GM18861 (cell line): ENCODE measurements around the gene PPM1L.
"Not testable (repeated sequence)": the region's sequence is repeated elsewhere in the genome, so short reads cannot be mapped to it uniquely, and the experiment has no call there.

Experiments used
- ATAC-seq: cut with Tn5 transposase; IDR thresholded peaks from one replicate; pipeline ENCODE4 v1.9.1; 2021; ENCODE audit not compliant: unreplicated experiment

The PPM1L gene

DNA sequence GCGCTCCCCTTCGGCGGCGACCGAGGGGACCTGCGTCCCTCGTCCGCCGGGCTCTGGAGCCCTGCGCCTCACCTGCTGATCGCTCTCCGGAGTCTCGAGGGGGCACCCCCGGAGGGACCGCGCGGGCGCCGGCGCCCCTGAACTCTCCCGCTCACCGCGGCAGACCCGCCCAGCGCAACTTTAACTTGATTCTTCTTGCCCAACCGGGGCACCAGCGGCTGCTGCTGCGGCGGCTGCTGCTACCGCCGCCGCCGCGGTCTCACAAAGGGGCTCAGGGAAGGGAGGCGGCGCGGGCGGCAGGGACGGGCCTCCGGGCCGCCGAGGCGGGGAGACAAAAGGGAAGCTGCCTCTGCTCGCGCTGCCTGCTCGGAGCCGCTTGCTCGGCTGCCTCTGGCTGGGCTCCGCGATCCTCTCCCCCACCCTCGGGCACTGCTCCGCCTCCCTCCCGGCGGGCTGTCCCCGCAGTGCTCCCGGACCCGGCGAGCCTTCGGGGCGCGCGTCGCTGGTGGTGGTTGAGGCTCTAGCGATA, at the start of gene PPM1L:
Gene PPM1L, plus strand, starts transcription at position 456 of the 529 bp plus-strand sequence.
- ATAC-seq = peak; percentile 35

DNA sequence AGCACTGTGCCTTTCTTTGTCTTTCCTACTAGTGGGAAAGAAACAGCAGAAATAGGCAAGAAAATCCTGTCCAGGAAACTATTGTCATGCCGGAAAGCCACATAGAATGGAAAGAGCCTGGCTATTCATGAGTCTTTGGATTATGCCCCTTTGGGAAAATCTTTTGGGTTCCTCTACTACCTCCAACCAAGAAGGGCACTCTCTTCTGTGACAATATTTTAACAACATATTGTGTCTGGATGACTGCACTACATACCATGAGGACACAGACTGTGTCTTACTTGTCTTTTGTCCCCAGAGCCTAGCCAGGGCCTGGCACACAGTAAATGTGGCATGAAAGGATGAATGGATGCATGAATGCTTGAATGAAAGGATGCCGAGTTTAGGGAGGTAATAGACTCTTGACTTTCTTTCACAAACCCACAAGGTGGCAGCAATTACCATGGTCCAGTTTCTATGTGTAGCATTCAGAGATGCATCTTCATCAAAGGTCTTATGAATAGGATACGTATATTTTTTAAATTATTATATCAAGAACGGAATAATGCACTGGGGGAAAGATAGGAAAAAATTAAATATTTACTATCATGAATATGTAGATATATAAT, 48.7 kb upstream of the PPM1L start:
- peak; percentile 75 for ATAC-seq

DNA sequence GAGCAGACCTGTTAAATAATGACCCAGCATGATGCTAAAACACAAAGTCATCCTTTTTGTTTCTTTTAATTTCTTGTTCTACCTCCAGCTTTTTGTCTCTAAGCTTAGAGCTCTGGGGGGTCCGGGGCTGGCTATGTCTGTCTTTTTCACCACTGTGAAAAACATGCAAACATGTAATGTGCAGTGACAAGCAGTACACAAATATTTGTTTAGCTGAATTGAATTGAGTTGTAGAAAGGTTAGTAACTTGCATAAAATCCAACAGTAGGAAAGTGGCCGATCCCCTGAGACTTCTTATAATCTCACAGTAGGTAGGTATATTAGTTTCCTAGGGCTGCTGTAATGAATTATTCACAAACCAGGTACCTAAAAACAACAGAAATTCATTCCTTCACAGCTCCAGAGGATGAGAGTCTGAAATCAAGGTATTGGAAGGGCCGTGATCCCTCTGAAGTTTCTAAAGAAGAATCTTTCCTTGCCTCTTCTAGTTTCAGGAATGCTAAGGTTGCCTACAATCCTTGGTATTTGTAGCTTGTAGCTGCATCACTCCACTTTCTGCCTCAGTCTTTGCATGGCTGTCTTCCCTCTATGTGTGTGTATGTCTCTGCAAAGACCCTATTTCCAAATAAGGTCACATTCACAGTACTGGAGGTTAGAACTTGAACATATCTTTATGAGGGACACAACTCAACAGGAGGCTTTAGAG, 46.4 kb upstream of the PPM1L start:
- no peak for ATAC-seq

DNA sequence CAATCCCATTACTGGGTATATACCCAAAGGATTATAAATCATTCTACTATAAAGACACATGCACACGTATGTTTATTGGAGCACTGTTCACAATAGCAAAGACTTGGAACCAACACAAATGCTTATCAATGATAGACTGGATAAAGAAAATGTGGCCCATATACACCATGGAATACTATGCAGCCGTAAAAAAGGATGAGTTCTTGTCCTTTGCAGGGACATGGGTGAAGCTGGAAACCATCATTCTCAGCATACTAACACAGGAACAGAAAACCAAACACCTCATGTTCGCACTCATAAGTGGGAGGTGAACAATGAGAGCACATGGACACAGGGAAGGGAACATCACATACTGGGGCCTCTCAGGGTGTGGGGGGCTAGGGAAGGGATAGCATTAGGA, 42.9 kb upstream of the PPM1L start:
- ATAC-seq = not testable (repeated sequence)

DNA sequence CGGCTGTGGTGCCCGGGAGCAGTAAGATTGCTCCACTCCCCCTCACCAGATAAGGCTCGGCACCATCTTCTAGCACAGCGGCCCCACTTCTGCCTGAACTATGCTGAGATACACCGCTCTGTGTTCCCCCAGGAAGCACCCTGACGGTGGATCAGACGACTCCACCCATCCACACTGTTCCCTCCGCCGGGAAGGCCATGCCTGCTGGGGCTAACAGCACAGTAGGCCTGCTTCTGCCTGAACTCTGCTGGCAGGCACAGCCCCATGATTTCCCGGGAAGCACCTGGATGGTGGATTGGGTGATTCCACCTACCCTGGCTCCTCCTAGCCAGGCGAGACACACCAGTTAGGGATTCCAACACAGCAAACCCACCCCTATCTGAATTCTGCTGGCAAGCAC, 36.3 kb upstream of the PPM1L start:
- no peak for ATAC-seq

DNA sequence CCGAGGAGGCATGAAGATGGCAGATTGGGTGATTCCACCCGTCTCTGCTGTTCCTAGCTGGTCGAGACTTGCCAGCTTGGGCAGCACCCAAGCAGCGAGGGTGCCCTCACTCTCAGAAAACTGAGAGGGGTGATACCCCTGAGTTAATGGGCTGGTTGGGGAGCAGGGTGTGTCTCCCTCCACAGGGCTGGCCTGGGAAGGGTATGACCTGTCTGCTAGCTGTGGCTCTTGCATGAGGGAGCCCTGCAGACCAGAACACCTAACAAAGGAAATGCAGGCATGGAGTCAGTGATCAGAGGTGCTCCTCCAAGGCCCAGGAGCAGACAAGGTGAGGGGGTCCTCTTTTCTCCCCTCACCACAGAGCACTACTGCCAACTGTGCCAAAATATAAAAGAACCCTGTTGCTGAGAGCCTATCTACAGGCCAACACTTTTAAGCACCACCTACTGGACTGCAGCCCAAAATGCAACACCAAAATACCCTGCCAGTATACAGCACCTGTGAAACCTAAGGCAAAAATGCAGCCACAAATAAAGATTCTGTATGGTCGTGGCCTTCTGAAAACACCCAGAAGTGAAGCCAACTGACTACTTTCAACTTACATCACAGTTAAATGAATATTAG, 35.8 kb upstream of the PPM1L start:
- no peak for ATAC-seq

DNA sequence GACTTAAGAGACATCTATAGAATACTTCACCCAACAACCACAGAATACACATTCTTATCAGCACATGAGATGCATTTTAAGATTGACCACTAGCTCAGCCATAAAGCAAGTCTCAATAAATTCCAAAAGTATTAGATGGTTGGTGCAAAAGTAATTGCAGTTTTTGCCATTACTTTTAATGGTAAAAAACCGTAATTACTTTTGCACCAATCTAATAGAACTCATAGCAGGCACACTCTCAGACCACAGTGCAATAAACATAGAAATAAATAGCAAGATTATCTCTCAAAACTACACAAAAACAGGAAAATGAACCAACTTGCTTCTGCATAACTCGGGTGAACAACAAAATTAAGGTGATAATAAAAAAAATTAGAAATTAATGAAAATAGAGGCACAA, 33.7 kb upstream of the PPM1L start:
- ATAC-seq = no peak

DNA sequence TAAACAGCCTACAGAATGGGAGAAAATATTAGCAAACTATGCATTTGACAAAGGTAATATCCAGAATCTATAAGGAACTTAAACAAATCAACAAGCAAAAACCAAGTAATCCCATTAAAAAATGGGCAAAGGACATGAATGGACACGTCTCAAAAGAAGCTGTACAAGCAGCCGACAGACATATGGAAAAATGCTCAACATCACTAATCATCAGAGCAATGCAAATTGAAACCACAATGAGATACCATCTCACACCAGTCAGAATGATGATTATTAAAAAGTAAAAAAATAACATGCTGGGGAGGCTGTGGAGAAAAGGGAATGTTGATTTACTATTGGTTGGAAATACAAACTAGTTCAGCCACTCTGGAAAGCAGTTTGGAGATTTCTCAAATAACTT, 30.7 kb upstream of the PPM1L start:
- no peak for ATAC-seq

DNA sequence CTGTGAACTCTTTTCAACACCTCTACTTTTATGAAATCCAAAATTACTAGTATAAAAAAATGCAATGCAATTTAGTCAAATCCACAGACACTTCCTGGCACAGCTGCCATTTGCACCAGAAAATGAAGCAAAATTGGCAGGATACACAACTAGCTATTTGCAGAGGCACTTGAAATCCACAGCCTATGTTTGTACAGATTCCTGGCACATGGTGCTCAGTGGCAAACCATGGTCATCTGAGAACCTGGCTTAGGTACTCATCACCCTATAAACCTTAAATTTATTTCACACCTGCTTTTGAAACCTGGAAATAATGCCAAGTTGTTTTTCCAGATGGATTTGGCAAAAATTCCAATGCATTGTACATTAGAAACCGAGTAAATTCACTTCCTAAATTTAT, 20.2 kb upstream of the PPM1L start:
- ATAC-seq = no peak

DNA sequence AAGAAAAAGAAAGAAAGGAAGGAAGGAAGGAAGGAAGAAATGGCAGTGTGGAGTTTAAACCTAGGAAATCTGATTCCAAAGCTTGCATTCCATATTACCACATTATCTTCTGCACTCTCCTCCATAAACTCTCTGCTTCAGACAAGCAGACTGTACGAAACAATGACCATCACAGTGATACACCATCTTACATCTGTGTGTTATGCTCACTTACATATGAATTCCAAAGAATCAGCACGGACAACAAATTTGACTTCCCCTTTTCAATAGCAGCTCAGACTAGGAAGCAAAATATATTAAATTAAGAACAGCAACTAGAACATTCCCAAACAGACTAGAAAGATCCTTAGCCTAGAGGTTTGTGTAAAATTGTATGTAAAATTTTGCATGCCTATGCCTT, 18.0 kb upstream of the PPM1L start:
- no peak for ATAC-seq

DNA sequence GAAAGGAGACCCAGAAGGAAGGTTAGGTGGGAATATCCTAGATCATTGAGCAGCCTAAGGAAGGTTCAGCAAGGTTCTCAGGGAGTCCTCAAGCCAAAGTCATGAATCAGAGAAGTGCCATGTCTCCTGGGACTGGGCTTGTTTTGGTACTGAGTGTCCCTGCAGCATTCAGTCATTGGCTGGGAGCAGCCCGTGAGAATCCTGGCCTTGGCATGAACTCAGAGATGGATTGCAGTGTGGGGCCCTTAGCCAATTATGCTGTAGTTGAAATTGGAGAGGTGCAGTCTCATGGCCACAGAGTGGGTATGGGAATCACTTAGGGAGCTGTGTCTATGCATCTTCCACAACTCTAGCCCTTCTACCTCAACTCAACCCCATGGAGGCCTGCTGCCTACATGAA, 17.0 kb upstream of the PPM1L start:
- no peak for ATAC-seq

DNA sequence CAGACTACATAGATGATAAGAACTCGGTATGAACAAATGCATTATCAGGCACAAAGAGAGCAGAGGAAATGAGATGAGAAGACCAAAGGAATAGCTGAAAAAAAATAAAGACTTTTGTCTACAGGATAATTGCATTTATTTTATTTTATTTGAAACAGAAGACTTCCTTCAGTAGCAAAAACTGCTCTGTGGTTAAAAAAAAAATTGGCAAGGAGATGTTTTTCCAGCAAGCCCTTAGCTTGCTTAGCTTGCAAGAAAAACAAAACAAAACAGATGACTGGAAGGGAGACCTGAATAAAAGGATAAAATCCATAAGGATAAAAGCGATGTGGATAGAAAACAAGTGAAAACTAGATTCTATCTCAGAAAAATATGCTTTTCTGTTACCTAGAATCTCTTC, 9.1 kb upstream of the PPM1L start:
- no peak for ATAC-seq

DNA sequence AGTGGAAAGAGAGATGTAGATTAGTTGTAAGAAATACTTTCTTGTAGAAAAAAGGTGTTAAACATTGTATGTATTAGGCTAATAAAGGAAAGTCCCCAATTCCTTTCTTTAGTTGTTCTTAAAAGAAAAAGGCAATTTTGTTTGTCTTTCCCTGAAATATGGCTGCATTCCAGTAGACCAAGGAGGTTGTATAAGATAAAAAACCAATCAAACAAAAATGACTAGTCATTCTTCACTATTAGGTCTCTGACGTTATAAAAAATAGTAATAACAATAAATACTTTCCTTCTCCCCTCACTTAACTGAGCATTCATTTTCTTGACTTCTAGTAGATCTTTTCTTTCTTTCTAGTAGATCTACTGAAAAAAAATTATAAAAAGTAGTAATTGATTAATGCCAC, 8.6 kb upstream of the PPM1L start:
- ATAC-seq = no peak

DNA sequence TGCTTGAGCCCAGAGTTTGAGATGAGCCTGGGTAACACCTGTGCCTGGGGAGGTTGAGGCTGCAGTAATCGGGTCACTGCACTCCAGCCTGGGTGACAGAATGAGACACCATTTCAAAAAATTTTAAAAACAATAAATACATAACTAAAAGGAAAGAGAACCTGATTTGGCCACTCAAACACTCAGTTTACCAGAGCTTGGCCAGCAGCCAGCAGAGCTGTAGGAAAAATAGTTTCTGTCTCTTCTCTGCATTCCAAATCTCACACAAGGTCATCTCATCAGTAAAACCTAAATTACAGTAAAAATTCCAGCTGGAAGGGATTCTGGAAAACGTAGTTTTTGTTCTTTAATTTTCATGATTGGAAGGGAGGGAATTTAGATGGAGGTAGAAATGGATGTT, 7.8 kb upstream of the PPM1L start:
- no peak for ATAC-seq

DNA sequence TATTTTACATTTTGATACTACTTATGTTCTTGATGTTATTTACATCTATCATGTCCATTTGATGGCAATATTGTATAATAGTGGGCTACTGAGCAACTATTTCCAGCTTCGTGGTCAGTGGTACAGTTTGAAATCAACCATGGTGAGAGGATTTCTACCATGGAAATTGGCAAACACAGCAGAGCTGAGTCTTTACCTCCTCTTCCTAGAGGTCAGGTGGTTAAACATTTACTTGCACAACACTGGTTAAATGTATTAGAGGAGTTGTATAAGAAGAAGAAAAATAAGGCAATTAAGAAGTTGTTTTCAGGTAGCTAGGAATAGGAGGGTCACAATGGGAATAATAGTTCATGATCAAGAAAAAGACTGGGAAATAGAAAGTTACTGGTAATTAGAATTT, 7.2 kb upstream of the PPM1L start:
- ATAC-seq = no peak

DNA sequence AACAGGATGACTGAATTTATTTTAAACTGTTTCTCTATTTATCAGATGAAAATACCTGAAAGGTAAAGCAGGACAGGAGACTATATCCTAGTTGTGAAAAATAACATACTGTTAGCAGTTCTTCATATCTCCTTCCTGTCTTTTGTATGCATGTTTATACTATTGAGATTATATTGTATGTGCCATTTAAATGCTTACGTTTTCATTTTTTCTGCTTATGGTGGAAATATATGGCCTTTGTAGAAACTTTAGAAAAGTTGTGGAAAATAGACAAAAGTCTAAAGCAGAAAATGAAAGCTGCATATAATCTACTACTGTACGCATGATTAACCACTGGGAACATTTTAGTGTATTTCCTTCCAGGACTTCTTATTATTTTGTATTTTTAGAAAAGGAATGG, 2.1 kb upstream of the PPM1L start:
- ATAC-seq = no peak

DNA sequence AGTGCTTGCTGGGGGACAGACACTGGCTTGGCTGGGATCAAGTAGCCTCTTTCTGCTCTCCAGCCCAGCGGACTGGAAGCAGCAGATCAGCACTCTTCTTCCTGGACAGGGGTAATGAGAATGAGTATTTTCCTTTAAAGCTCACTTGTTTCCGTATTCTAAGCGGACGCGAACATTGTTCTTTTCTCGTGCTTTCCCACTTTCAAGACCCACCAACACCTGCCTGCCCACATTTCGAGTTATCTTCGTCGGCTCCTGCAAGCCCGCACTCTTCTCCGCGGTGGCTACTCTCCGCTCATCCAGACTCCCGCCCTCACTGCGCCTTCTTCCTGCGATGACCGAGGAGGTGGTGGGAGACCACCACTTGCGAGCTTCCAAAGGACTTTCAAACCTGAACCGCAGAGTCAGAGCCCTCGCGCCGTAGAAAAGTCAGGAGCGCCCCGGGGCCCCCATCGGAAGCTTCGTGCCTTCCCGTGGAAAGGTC, 1.6 kb upstream of the PPM1L start:
- no peak for ATAC-seq

DNA sequence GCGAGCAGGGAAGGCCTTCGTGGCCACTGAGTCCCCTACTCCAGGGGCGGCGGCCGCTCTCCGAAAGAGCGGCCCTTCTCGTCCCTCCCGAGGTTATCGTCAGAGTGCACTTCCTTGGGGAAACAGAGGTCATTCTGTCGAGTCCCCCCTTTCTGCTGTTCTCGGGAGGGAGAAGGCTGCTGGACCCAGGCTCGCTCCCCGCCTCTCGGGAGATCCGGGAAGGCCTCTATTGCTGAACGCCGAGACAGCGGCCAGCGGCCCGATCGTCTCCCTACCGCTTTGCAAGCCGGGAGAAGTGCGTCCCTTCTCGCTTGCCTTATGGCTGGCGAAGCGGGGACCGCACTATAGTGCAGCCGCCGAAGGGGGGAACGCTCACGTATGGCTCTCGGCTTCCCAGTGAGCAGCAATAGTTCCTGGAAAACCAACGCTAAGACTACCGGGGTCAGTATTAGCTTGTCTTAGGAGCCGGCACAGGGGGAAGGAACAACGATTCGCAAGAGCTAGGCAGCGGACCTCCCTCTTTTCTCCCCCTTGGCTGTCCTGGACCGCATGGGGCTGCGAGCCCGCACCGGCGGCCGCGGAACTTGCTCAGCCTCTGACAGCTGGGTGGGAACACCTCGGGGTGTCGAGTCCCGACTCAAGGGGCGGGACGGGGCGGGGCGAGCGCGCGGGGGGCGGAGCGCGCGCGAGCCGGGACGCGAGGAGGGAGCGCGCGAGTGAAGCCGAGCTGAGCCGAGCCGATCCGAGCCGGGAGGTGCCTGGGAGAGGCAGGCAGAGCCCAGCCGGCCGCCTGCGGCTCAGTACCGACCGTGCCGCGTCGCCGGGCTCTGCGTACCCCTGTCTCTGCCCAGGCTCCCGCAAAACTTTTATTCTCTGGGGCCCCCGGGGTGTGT, 930 bp upstream of the PPM1L start:
- peak; percentile 87 for ATAC-seq

DNA sequence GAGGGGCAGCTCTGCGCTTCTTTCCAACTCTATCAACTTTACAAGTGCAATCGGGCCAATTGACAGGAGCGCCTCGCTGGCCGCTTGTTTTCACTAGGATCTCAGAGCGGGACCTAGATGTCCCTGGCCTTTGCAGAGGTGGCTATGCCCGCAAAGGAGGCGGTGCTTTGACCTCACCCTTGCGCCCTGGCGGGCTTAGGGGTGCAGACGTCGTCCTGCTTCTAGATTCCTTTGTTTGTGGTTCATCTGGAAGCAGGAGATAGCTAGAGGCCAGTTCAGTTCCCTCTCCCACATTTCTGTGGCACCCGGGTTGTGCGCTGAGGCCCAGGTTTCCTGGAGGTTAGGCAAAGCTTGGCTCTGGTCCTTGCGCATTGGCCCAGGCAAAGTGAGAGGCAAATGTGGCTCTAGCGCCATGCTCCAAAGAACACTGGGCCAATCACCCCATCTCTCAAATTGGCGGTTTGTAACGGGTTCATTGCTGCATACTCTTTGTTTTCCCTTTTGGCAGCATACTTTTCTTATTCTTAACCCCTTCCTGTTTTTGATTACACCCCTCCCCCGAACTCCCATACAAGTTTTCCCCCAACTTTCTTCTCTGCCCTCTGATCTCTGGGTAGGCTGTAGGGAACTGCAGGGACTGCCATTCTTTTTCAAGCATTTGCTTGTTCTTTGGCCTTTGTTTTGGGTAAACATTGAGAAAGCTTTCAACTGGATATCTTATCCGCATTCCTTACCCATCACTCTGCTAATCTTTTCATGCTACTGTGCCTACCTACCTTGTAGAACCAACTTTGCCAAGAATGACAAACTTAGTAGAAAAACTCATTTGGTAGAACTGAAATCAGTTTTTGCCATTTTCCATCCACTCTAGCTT, 1.4 kb downstream of the PPM1L start:
- ATAC-seq = no peak

DNA sequence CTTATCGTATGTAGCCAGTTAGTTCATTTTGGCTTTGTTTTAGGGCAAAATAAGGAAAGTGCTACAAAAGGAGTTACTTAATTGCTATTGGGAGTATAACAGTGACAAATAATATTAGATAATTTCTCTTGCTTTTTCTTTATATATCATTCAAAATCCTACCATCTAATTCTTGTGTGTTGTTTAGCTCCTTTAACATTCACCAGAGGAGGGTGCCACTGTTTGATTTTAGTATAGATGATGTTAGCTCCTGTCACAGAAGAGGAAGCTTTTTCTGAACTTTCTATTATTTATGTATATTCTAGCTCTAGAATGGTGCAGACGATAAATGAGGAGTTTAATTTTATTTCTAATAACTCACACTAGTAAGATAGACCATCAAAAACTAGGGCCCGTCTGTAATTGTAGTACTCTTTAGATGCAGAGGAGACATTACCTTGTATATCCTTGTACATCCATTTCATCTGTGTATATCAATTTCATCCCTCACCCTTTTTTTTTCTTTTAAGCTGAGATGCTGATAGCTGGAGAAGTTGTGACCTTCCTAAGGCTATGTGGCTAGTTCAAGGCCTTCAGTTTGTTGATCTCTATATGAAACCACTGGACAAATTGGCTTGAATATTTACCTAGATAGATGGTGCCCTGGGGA, 3.0 kb downstream of the PPM1L start:
- no peak for ATAC-seq
